Measurements from ENCODE around the gene ZSCAN9. TPM values are rescaled to one million over a fixed set of nuclear protein-coding genes. Genes with fewer than 3 reads are reported as not detected.

The ZSCAN9 gene
- total and polyA plus RNA-seq, 2 of the 13 experiments (the other 11 are each of a cell fraction or from before 2014, with no cell fraction given) = 14.6 to 17.8 TPM

DNA sequence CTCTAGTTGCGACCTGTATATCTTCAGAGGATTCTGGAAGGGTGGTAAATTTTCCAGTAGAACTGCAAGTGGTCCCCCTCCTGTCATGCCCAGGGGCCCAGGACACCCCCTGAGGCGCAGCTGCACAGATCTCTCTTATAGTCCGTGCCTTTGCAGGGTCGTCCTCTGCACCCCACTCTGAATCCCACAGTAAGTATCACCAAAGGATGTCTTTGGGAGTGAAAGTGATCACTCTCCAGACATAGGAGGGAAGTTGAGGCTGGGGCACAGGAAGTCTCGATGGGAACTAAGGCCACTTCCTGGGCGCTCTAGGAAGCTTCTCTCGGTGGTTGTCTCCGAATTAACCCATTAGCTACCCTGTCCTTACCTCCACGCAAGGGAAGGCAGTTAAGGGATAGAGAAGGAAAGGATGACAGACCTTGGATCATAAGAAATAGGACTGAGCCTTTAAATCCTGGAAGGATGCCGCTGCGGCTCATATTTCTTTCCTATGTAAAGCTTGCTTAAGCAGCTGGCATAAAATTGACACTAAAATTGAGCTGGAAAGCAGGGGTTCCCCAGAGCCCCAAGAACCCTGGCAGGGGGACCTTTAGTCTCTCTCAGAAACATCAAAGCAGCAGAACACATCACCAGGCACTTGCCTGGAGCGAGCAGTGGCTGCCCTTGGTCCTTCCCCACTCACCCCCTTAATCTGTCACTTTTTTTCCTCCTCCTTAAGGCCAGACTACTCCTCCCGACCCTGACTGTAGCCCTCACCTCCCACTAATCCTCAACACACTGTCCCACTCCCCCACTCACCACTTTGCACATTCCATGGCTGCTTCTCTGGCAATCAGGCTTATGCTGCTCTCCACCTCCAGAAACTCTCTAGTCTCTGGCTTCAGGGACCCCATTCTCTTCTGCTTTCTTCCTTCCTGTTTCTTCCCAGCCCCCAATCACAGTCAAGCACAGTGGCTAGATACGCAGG, 27.2 kb downstream of the ZSCAN9 start, which contains the start of gene ZKSCAN4 (continued):
- TF ChIP-seq SOX6 (IDR thresholded peaks at IDR 0.05) (no peak), SOX6 (CRISPR knock-in tag; IDR thresholded peaks at IDR 0.05) (peak; percentile 40; the same call in 1 of the 2 replicates), XRCC5 (optimal IDR thresholded peaks at IDR 0.05; ENCODE audit: low read length) (peak; percentile 93), REL (CRISPR knock-in tag; conservative IDR thresholded peaks at IDR 0.05) (no peak), ZNF12 (CRISPR knock-in tag; IDR thresholded peaks at IDR 0.05) (peak; percentile 68; the same call in 1 of the 2 replicates), ZNF672 (CRISPR knock-in tag; IDR thresholded peaks at IDR 0.05) (no peak), ZNF773 (CRISPR knock-in tag; IDR thresholded peaks at IDR 0.05; ENCODE audit: borderline replicate concordance) (0 out of 2 replicates have a peak, but pooled peaks have one; percentile 38), ZNF260 (CRISPR knock-in tag; IDR thresholded peaks at IDR 0.05; ENCODE audit: borderline replicate concordance, low read depth) (no peak), LCORL (IDR thresholded peaks at IDR 0.05) (no peak), LCORL (CRISPR knock-in tag; IDR thresholded peaks at IDR 0.05) (peak; percentile 56; the same call in 1 of the 2 replicates), ZGPAT (CRISPR knock-in tag; IDR thresholded peaks at IDR 0.05) (peak; percentile 81), CTCF (CRISPR knock-in tag; IDR thresholded peaks at IDR 0.05) (no peak), EEA1 (CRISPR knock-in tag; IDR thresholded peaks at IDR 0.05; ENCODE audit: borderline replicate concordance) (no peak), MLXIP (CRISPR knock-in tag; IDR thresholded peaks at IDR 0.05; ENCODE audit: borderline replicate concordance) (no peak), NPAS2 (CRISPR knock-in tag; IDR thresholded peaks at IDR 0.05; ENCODE audit: borderline replicate concordance) (no peak), HOXA5 (CRISPR knock-in tag; IDR thresholded peaks at IDR 0.05) (peak; percentile 95; the same call in 1 of the 2 replicates), MYNN (CRISPR knock-in tag; IDR thresholded peaks at IDR 0.05; ENCODE audit: low read depth) (no peak), BHLHE40 (IDR thresholded peaks at IDR 0.05; ENCODE audit: low read length) (peak; percentile 33; the same call in 1 of the 2 replicates), ZNF460 (CRISPR knock-in tag; IDR thresholded peaks at IDR 0.05; ENCODE audit: borderline replicate concordance) (0 out of 2 replicates have a peak, but pooled peaks have one; percentile 12), ZNF776 (CRISPR knock-in tag; IDR thresholded peaks at IDR 0.05) (no peak), KLF6 (CRISPR knock-in tag; IDR thresholded peaks at IDR 0.05) (0 out of 2 replicates have a peak, but pooled peaks have one; percentile 40)
- TF ChIP-seq, protein P1, sequence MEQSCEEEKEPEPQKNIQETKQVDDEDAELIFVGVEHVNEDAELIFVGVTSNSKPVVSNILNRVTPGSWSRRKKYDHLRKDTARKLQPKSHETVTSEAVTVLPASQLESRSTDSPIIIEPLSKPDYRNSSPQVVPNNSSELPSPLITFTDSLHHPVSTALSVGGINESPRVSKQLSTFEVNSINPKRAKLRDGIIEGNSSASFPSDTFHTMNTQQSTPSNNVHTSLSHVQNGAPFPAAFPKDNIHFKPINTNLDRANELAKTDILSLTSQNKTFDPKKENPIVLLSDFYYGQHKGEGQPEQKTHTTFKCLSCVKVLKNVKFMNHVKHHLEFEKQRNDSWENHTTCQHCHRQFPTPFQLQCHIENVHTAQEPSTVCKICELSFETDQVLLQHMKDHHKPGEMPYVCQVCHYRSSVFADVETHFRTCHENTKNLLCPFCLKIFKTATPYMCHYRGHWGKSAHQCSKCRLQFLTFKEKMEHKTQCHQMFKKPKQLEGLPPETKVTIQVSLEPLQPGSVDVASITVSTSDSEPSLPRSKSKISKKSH (CRISPR knock-in tag; IDR thresholded peaks at IDR 0.05; ENCODE audit: borderline replicate concordance) = no peak
